CD14-positive monocyte (primary cell): ENCODE data around the gene BANF1. TPM values are rescaled to one million over a fixed set of nuclear protein-coding genes. Genes with fewer than 3 reads are reported as not detected.

Experiments
- DNase-seq, 3 donors: peaks; one replicate each; pipeline ENCODE4 v3.0.0-alpha.2; 2011 to 2022
- H2AFZ ChIP-seq: 2 replicates; pipeline ENCODE4 v1.6.0; 2012; ENCODE audit warnings: mild to moderate bottlenecking, low read depth, low read length, inconsistent platforms; ENCODE audit not compliant: insufficient read depth, poor library complexity, severe bottlenecking
- H3K27ac ChIP-seq, 2 donors: 1 replicate in 1 of 2; 2 replicates in 1 of 2; pipeline ENCODE4 v1.5.1; 2012 to 2013; ENCODE audit warnings: low read length in 2 of 2, control low read depth in 1 of 2, inconsistent platforms in 1 of 2, low read depth in 1 of 2, mild to moderate bottlenecking in 1 of 2
- H3K27me3 ChIP-seq, 2 donors: one replicate each; pipeline versions ENCODE4 v1.6.0 to v1.6.1; 2011 to 2013; ENCODE audit warnings: low read length in 2 of 2; ENCODE audit not compliant: control insufficient read depth in 2 of 2, insufficient read depth in 2 of 2
- H3K36me3 ChIP-seq, 2 donors: replicated peaks in 1 of 2; 1 replicate in 1 of 2; 2 replicates in 1 of 2; pipeline versions ENCODE4 v1.5.1 to v1.6.1; 2012 to 2013; ENCODE audit warnings: low read length in 2 of 2, control low read depth in 1 of 2, inconsistent platforms in 1 of 2, mild to moderate bottlenecking in 1 of 2; ENCODE audit not compliant: insufficient read depth in 2 of 2, control insufficient read depth in 1 of 2
- H3K4me1 ChIP-seq, 2 donors: 1 replicate in 1 of 2; 2 replicates in 1 of 2; pipeline versions ENCODE4 v1.5.1 to v1.6.1; 2012 to 2013; ENCODE audit warnings: low read length in 2 of 2, control low read depth in 1 of 2, inconsistent platforms in 1 of 2, mild to moderate bottlenecking in 1 of 2, moderate library complexity in 1 of 2; ENCODE audit not compliant: insufficient read depth in 2 of 2, control insufficient read depth in 1 of 2
- H3K4me2 ChIP-seq: replicated peaks from 2 replicates; pipeline ENCODE3; 2012; ENCODE audit warnings: low read length, moderate library complexity, mild to moderate bottlenecking; ENCODE audit not compliant: poor library complexity, severe bottlenecking; ENCODE audit errors: extremely low read depth
- H3K4me3 ChIP-seq, 3 experiments: fragments of 200-600 bp in 1 of 3; sonication (generic) in 1 of 3; replicated peaks in 1 of 3; 1 replicate in 2 of 3; 2 replicates in 1 of 3; pipeline ENCODE4 v1.5.1; 2011 to 2013; ENCODE audit warnings: low read length in 3 of 3, mild to moderate bottlenecking in 3 of 3, control low read depth in 2 of 3, low read depth in 2 of 3, inconsistent platforms in 1 of 3, moderate library complexity in 1 of 3
- H3K79me2 ChIP-seq: 2 replicates; pipeline ENCODE4 v1.6.0; 2012; ENCODE audit warnings: mild to moderate bottlenecking, control low read depth, inconsistent platforms, low read length, moderate library complexity; ENCODE audit not compliant: insufficient read depth
- H3K9ac ChIP-seq: 2 replicates; pipeline ENCODE4 v1.6.0; 2017; ENCODE audit warnings: low read length, mild to moderate bottlenecking; ENCODE audit not compliant: insufficient read depth, poor library complexity, severe bottlenecking
- H3K9me3 ChIP-seq, 2 donors: replicated peaks in 1 of 2; 1 replicate in 1 of 2; 2 replicates in 1 of 2; pipeline versions ENCODE4 v1.5.1 to v1.6.1; 2012 to 2013; ENCODE audit warnings: low read length in 2 of 2, control low read depth in 1 of 2; ENCODE audit not compliant: control insufficient read depth in 1 of 2, insufficient read depth in 1 of 2
- H4K20me1 ChIP-seq: 2 replicates; pipeline ENCODE4 v1.6.0; 2012; ENCODE audit warnings: mild to moderate bottlenecking, low read length, control low read depth, moderate library complexity; ENCODE audit not compliant: insufficient read depth
- H3K27ac Mint-ChIP-seq, 7 donors: one replicate each; pipeline ENCODE4 v1.8.0; 2020; ENCODE audit warnings: mild to moderate bottlenecking in 7 of 7, mixed read lengths in 7 of 7, moderate library complexity in 6 of 7, inconsistent platforms in 2 of 7
- H3K27me3 Mint-ChIP-seq, 3 donors: one replicate each; pipeline ENCODE4 v1.8.0; 2021 to 2022; ENCODE audit warnings: low read depth in 3 of 3, mild to moderate bottlenecking in 3 of 3, mixed read lengths in 3 of 3, moderate library complexity in 3 of 3, inconsistent platforms in 1 of 3
- H3K36me3 Mint-ChIP-seq, 2 donors: one replicate each; pipeline ENCODE4 v1.8.0; 2020; ENCODE audit warnings: mixed read lengths in 2 of 2, inconsistent platforms in 1 of 2, mild to moderate bottlenecking in 1 of 2
- H3K4me1 Mint-ChIP-seq: one replicate; pipeline ENCODE4 v1.8.0; 2020; ENCODE audit warnings: mild to moderate bottlenecking, mixed read lengths
- H3K4me3 Mint-ChIP-seq, 2 donors: one replicate each; pipeline ENCODE4 v1.8.0; 2020; ENCODE audit warnings: mild to moderate bottlenecking in 2 of 2, mixed read lengths in 2 of 2, moderate library complexity in 1 of 2
- H3K9me3 Mint-ChIP-seq, 7 donors: one replicate each; pipeline ENCODE4 v1.8.0; 2020 to 2022; ENCODE audit warnings: mixed read lengths in 7 of 7, mild to moderate bottlenecking in 6 of 7, moderate library complexity in 6 of 7, inconsistent platforms in 2 of 7
- CTCF ChIP-seq: fragments of 200-600 bp; IDR thresholded peaks from one replicate; pipeline ENCODE4 v1.8.0; 2022; ENCODE audit warnings: antibody characterized with exemption, mild to moderate bottlenecking
- WGBS: methylation state at CpG from one replicate; pipeline ENCODE4 v1.1.5; 2013; ENCODE audit warnings: missing lambda C conversion rate; ENCODE audit not compliant: insufficient coverage; 5-methylcytosine and 5-hydroxymethylcytosine counted together
- intact Hi-C, 2 donors: fragments of 100-400 bp; cut with micrococcal nuclease; formaldehyde crosslinking; loops; one replicate each; pipeline versions ENCODE4 v1.15.0 to v1.15.1; 2023
- polyA plus RNA-seq, 3 donors: library from polyadenylated mRNA; depleted of rRNA in 1 of 3; unstranded in 2 of 3; stranded (reverse) in 1 of 3; fragments of 300-500 nt in 2 of 3; fragments of >200 nt in 1 of 3; fragmentation: Illumina TruSeq in 2 of 3; gene quantifications; 1 replicate in 2 of 3; 2 replicates in 1 of 3; pipeline ENCODE4 v1.2.3, GENCODE V29; 2012 to 2021

The BANF1 gene
- polyA plus RNA-seq, 3 donors = 79.9 to 175 (median 142) TPM

GRCh38 chr11:65960824-65961266 lies 41.5 kb upstream of the BANF1 start:
- peaks cover 31% of the 10 kb centered on the region for H3K4me1 Mint-ChIP-seq
- peak overlapping the region; percentile 94 for H3K9ac ChIP-seq
- peaks cover 20 to 25% of the 10 kb centered on the region in 2 donors for H3K36me3 ChIP-seq
- no peak for TF ChIP-seq CTCF
- WGBS = 68% methylated on average over 7 of the region's 16 CpGs
- peaks cover 26 to 28% of the 10 kb centered on the region in 2 donors for H3K36me3 Mint-ChIP-seq
- peak overlapping the region; percentile 74 to 97 (median 87) for H3K4me3 ChIP-seq
- peak overlapping the region; percentile 80 to 92 for H3K27ac ChIP-seq
- peak overlapping the region; percentile 91 to 95 for H3K4me3 Mint-ChIP-seq
- H3K27ac Mint-ChIP-seq = peak overlapping the region; percentile 95 to 99 (median 97)
- peaks cover 18 to 31% of the 10 kb centered on the region in 2 donors for H3K4me1 ChIP-seq
- no peak for DNase-seq
- intact Hi-C loops = loop anchor here (1.0 to 5.0 kb wide), 4 partner anchors 39 to 72 kb away; partner anchors contain the start of genes BANF1 (in 1 of the 2), C11orf68 (in 1 of the 2), DRAP1 (in 1 of the 2) and EIF1AD (in 1 of the 2)
- H3K9me3 ChIP-seq = no peaks in the 10 kb centered on the region
- no peaks in the 10 kb centered on the region for H3K27me3 ChIP-seq
- H3K79me2 ChIP-seq = peaks cover 35% of the 10 kb centered on the region
- peaks cover 0 to 2% (median 0%) of the 10 kb centered on the region in 7 donors for H3K9me3 Mint-ChIP-seq
- H3K27me3 Mint-ChIP-seq = peaks cover 0 to 2% (median 2%) of the 10 kb centered on the region in 3 donors
- H4K20me1 ChIP-seq = peaks cover 10% of the 10 kb centered on the region
- peak overlapping the region; percentile 90 for H2AFZ ChIP-seq
- peak overlapping the region; percentile 72 for H3K4me2 ChIP-seq

GRCh38 chr11:65961267-65962140 lies 40.8 kb upstream of the BANF1 start, which contains the start of gene SART1:
TSS of gene SART1 (plus strand) at chr11:65961734. CDS start at chr11:65961781, 47 bp downstream.
- peaks cover 31% of the 10 kb centered on the region for H3K4me1 Mint-ChIP-seq
- no peaks in the 10 kb centered on the region for H3K27me3 ChIP-seq
- peak within 1 kb of the TSS; percentile 94 for H3K9ac ChIP-seq
- no peak for TF ChIP-seq CTCF
- peaks cover 18 to 30% of the 10 kb centered on the region in 2 donors for H3K4me1 ChIP-seq
- under 1% methylated on average over 91 of the region's 97 CpGs for WGBS
- H3K36me3 Mint-ChIP-seq = peaks cover 33 to 35% of the 10 kb centered on the region in 2 donors
- peak; percentile 94 to 97 (median 97) for DNase-seq
- H3K79me2 ChIP-seq = peaks cover 35% of the 10 kb centered on the region
- H2AFZ ChIP-seq = peak within 1 kb of the TSS; percentile 90
- peak within 1 kb of the TSS; percentile 74 to 97 (median 87) for H3K4me3 ChIP-seq
- no peaks in the 10 kb centered on the region for H3K9me3 ChIP-seq
- intact Hi-C loops = loop anchor here (1.0 to 5.0 kb wide), 5 partner anchors 39 to 73 kb away; partner anchors contain the start of genes BANF1 (in 2 of the 2), EIF1AD (in 2 of the 2), C11orf68 (in 1 of the 2) and DRAP1 (in 1 of the 2)
- peak within 1 kb of the TSS; percentile 91 to 95 for H3K4me3 Mint-ChIP-seq
- peaks cover 26 to 32% of the 10 kb centered on the region in 2 donors for H3K36me3 ChIP-seq
- H3K27me3 Mint-ChIP-seq = peaks cover 0 to 2% (median 2%) of the 10 kb centered on the region in 3 donors
- H3K27ac Mint-ChIP-seq = peak within 1 kb of the TSS; percentile 95 to 99 (median 97)
- peaks cover 0 to 2% (median 0%) of the 10 kb centered on the region in 7 donors for H3K9me3 Mint-ChIP-seq
- H3K27ac ChIP-seq = peak within 1 kb of the TSS; percentile 80 to 92
- H3K4me2 ChIP-seq = peak within 1 kb of the TSS; percentile 72
- H4K20me1 ChIP-seq = peaks cover 10% of the 10 kb centered on the region
